Osteocyte (in vitro differentiated cells): Measurements from ENCODE around the gene CNBD2. TPM values are rescaled to one million over a fixed set of nuclear protein-coding genes. Genes with fewer than 3 reads are reported as not detected.
"Not testable (repeated sequence)": the region's sequence is repeated elsewhere in the genome, so short reads cannot be mapped to it uniquely, and the experiment has no call there.

Source experiments
- DNase-seq: peaks from one replicate; pipeline ENCODE4 v3.0.0; 2021; ENCODE audit warnings: mixed read lengths; ENCODE audit not compliant: unreplicated experiment; ENCODE audit errors: extremely low spot score
- H3K27ac Mint-ChIP-seq: one replicate; pipeline ENCODE4 v1.8.0; 2021; ENCODE audit warnings: mild to moderate bottlenecking, mixed read lengths; ENCODE audit not compliant: unreplicated experiment
- H3K27me3 Mint-ChIP-seq: one replicate; pipeline ENCODE4 v1.8.0; 2021; ENCODE audit warnings: mixed read lengths; ENCODE audit not compliant: unreplicated experiment
- H3K36me3 Mint-ChIP-seq: one replicate; pipeline ENCODE4 v1.8.0; 2021; ENCODE audit warnings: mixed read lengths; ENCODE audit not compliant: unreplicated experiment
- H3K4me1 Mint-ChIP-seq: one replicate; pipeline ENCODE4 v1.8.0; 2021; ENCODE audit warnings: mixed read lengths; ENCODE audit not compliant: unreplicated experiment
- H3K4me3 Mint-ChIP-seq: one replicate; pipeline ENCODE4 v1.8.0; 2021; ENCODE audit warnings: mild to moderate bottlenecking, moderate library complexity, mixed read lengths; ENCODE audit not compliant: unreplicated experiment
- H3K9me3 Mint-ChIP-seq: one replicate; pipeline ENCODE4 v1.8.0; 2021; ENCODE audit warnings: mixed read lengths; ENCODE audit not compliant: unreplicated experiment
- total RNA-seq: library from RNA; stranded (reverse); gene quantifications from 2 replicates; pipeline ENCODE4 v1.2.1, GENCODE V29; 2021
- TF ChIP-seq, protein P1 (sequence below): fragments of 200-600 bp; sonication (generic); IDR thresholded peaks from 2 replicates; pipeline ENCODE4 v1.5.0; 2021; ENCODE audit warnings: antibody characterized with exemption, mild to moderate bottlenecking, moderate library complexity

CNBD2 gene
- total RNA-seq, 1 donor from 2014 or later: 4.6 TPM

GRCh38 chr20:35956616-35957015, 11.8 kb upstream of the CNBD2 start:
- DNase-seq: no peak
- Mint-ChIP-seq H3K4me3 (no peak overlapping the region), H3K36me3 (peaks cover 5% of the 10 kb centered on the region), H3K4me1 (peaks cover 17% of the 10 kb centered on the region), H3K27ac (no peak overlapping the region), H3K27me3 (no peaks in the 10 kb centered on the region), H3K9me3 (no peaks in the 10 kb centered on the region)
- TF ChIP-seq, protein P1, sequence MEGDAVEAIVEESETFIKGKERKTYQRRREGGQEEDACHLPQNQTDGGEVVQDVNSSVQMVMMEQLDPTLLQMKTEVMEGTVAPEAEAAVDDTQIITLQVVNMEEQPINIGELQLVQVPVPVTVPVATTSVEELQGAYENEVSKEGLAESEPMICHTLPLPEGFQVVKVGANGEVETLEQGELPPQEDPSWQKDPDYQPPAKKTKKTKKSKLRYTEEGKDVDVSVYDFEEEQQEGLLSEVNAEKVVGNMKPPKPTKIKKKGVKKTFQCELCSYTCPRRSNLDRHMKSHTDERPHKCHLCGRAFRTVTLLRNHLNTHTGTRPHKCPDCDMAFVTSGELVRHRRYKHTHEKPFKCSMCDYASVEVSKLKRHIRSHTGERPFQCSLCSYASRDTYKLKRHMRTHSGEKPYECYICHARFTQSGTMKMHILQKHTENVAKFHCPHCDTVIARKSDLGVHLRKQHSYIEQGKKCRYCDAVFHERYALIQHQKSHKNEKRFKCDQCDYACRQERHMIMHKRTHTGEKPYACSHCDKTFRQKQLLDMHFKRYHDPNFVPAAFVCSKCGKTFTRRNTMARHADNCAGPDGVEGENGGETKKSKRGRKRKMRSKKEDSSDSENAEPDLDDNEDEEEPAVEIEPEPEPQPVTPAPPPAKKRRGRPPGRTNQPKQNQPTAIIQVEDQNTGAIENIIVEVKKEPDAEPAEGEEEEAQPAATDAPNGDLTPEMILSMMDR: no peak

- H3K27ac Mint-ChIP-seq, H3K27me3 Mint-ChIP-seq, DNase-seq, H3K4me3 Mint-ChIP-seq, H3K9me3 Mint-ChIP-seq, H3K36me3 Mint-ChIP-seq: not testable (repeated sequence)
- peaks cover 10% of the 10 kb centered on the region for H3K4me1 Mint-ChIP-seq
Observed at GRCh38 chr20:35959291-35959690, 9.1 kb upstream of the CNBD2 start.

GRCh38 chr20:35963878-35964277, 4.5 kb upstream of the CNBD2 start:
- Mint-ChIP-seq H3K9me3 (no peaks in the 10 kb centered on the region), H3K27ac (no peak overlapping the region), H3K27me3 (peaks cover 6% of the 10 kb centered on the region), H3K36me3 (no peaks in the 10 kb centered on the region), H3K4me1 (no peaks in the 10 kb centered on the region), H3K4me3 (no peak overlapping the region)
- DNase-seq: no peak
- TF ChIP-seq, protein P1: no peak

DNA sequence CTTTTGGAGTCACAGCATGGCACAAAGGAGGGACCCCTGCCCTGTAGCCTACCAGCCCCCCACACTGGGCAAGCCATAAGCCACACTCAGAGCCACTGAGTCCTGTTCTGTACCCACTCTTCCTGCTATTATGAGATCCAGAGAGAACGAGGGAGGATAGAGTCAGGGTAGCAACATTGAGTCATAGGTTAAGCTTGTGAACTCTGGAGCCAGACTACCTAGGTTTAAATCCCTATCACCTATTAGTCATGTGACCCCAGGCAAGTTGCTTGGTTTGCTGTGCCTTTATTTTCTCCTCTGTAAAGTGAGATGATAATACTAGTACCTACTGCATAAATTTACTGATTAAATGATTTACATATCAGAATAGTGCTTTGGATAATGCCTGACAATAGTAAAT, 540 bp downstream of the CNBD2 start:
- peaks cover 6% of the 10 kb centered on the region for H3K4me1 Mint-ChIP-seq
- no peak for DNase-seq

GRCh38 chr20:35971981-35972380, 3.6 kb downstream of the CNBD2 start:
- TF ChIP-seq, protein P1: no peak
- Mint-ChIP-seq H3K4me3 (no peak overlapping the region), H3K27ac (peak overlapping the region; percentile 94), H3K9me3 (no peaks in the 10 kb centered on the region), H3K36me3 (no peaks in the 10 kb centered on the region), H3K4me1 (peaks cover 8% of the 10 kb centered on the region), H3K27me3 (peaks cover 9% of the 10 kb centered on the region)
- no peak for DNase-seq

More for the DNA sequence above, 540 bp downstream of the CNBD2 start:
- no peaks in the 10 kb centered on the region for H3K36me3 Mint-ChIP-seq
- peaks cover 9% of the 10 kb centered on the region for H3K27me3 Mint-ChIP-seq
- no peaks in the 10 kb centered on the region for H3K9me3 Mint-ChIP-seq
- no peak overlapping the region for H3K27ac Mint-ChIP-seq
- TF ChIP-seq, protein P1: no peak
- no peak overlapping the region for H3K4me3 Mint-ChIP-seq

GRCh38 chr20:35972462-35972861, 4.1 kb downstream of the CNBD2 start:
- DNase-seq: no peak
- TF ChIP-seq, protein P1: no peak
- H3K36me3 Mint-ChIP-seq: no peaks in the 10 kb centered on the region
- H3K4me1 Mint-ChIP-seq: peaks cover 8% of the 10 kb centered on the region
- H3K27me3 Mint-ChIP-seq: peaks cover 9% of the 10 kb centered on the region
- peak overlapping the region; percentile 94 for H3K27ac Mint-ChIP-seq
- H3K4me3 Mint-ChIP-seq: no peak overlapping the region
- H3K9me3 Mint-ChIP-seq: no peaks in the 10 kb centered on the region
